K562 (cell line): ENCODE measurements around the gene MACROD2. TPM values are rescaled to one million over a fixed set of nuclear protein-coding genes. Genes with fewer than 3 reads are reported as not detected.

Experiments used
- ATAC-seq: fragments of 200-7000 bp; cut with Tn5 transposase; 3 replicates; pipeline ENCODE4 v1.9.1; 2020; ENCODE audit warnings: moderate library complexity
- BruUV-seq: library from RNA; stranded (reverse); fragments of 400-500 nt; replicated peaks from 2 replicates; lab custom pipeline; 2021; lab: Mats Ljungman, UMichigan
- CTCF ChIA-PET: fragments of 300-600 bp; formaldehyde crosslinking; extraction: SDS; loops from one replicate; lab custom pipeline; 2021; ENCODE audit warnings: low intra/inter-chr PET ratio; lab: Yijun Ruan, JAX
- POLR2A ChIA-PET: fragments of 300-600, 350-650 bp; sonication (Branson Sonifier 250); formaldehyde crosslinking; extraction: SDS; loops from one replicate; lab custom pipeline; 2021; ENCODE audit warnings: antibody characterized with exemption, inconsistent platforms; lab: Yijun Ruan, JAX
- DNase-seq, 4 experiments: peaks; one replicate each; pipeline versions ENCODE4 v3.0.0 to v3.0.0-alpha.2; 2011 to 2018; ENCODE audit warnings: low spot score in 3 of 4, mixed read lengths in 3 of 4; ENCODE audit errors: extremely low read depth in 1 of 4
- FAIRE-seq: peaks from 2 replicates; lab custom pipeline; 2011; peaks lifted over from hg19 to GRCh38; lab: Jason Lieb, UNC
- H2AFZ ChIP-seq: 2 replicates; pipeline ENCODE4 v1.6.0; 2011; ENCODE audit warnings: low read depth, low read length, control low read depth, inconsistent platforms
- H3K27ac ChIP-seq: fragments of 200-600 bp; 3 replicates; pipeline ENCODE4 v1.8.0; 2011; ENCODE audit warnings: low read depth, mild to moderate bottlenecking, control low read depth, inconsistent platforms, low read length, moderate library complexity, mixed read lengths; ENCODE audit errors: extremely low read depth
- H3K27me3 ChIP-seq, 2 experiments: fragments of 300-600 bp in 1 of 2; 2 replicates in 1 of 2; 3 replicates in 1 of 2; pipeline versions ENCODE4 v1.6.0 to v1.8.0; 2011; ENCODE audit warnings: inconsistent platforms in 2 of 2, low read length in 2 of 2, mild to moderate bottlenecking in 1 of 2, mixed read lengths in 1 of 2, moderate library complexity in 1 of 2; ENCODE audit not compliant: control insufficient read depth in 2 of 2, insufficient read depth in 2 of 2
- H3K36me3 ChIP-seq: fragments of 300-600 bp; 3 replicates; pipeline ENCODE4 v1.8.0; 2011; ENCODE audit warnings: mild to moderate bottlenecking, low read length, inconsistent platforms; ENCODE audit not compliant: control insufficient read depth, insufficient read depth
- H3K4me1 ChIP-seq, 2 experiments: fragments of 200-600 bp in 1 of 2; replicated peaks in 1 of 2; 2 replicates in 1 of 2; 3 replicates in 1 of 2; pipeline versions ENCODE4 v1.5.1 to v1.8.0; 2011; ENCODE audit warnings: inconsistent platforms in 2 of 2, low read length in 2 of 2, mild to moderate bottlenecking in 1 of 2, mixed read lengths in 1 of 2, moderate library complexity in 1 of 2; ENCODE audit not compliant: control insufficient read depth in 2 of 2, insufficient read depth in 2 of 2
- H3K4me2 ChIP-seq: 2 replicates; pipeline ENCODE4 v1.6.1; 2011; ENCODE audit warnings: low read length, control low read depth, inconsistent platforms, mixed read lengths; ENCODE audit not compliant: insufficient read depth
- H3K4me3 ChIP-seq: fragments of 200-600 bp; sonication (generic), shearing (Covaris generic); 2 replicates; pipeline ENCODE4 v1.5.1; 2016; ENCODE audit warnings: control low read depth, inconsistent platforms
- H3K79me2 ChIP-seq: fragments of 200-600 bp; 3 replicates; pipeline ENCODE4 v1.8.0; 2011; ENCODE audit warnings: low read length, inconsistent platforms; ENCODE audit not compliant: control insufficient read depth, insufficient read depth
- H3K9ac ChIP-seq, 2 experiments: 2 replicates each; pipeline versions ENCODE4 v1.6.0 to v1.6.1; 2011; ENCODE audit warnings: low read depth in 2 of 2, low read length in 2 of 2, control low read depth in 1 of 2, inconsistent platforms in 1 of 2, mild to moderate bottlenecking in 1 of 2, mixed read lengths in 1 of 2; ENCODE audit not compliant: insufficient read depth in 1 of 2
- H3K9me1 ChIP-seq: one replicate; pipeline ENCODE4 v1.6.0; 2011; ENCODE audit warnings: inconsistent platforms, mild to moderate bottlenecking, low read length, moderate library complexity; ENCODE audit not compliant: control insufficient read depth, insufficient read depth
- H3K9me3 ChIP-seq: replicated peaks from 2 replicates; pipeline ENCODE4 v1.5.1; 2011; ENCODE audit warnings: low read depth, low read length, inconsistent platforms; ENCODE audit not compliant: control insufficient read depth, insufficient read depth
- H4K20me1 ChIP-seq: replicated peaks from 2 replicates; pipeline ENCODE4 v1.6.1; 2011; ENCODE audit warnings: low read length, inconsistent platforms, mixed read lengths; ENCODE audit not compliant: control insufficient read depth, insufficient read depth
- ARID2 ChIP-seq: fragments of 450-650 bp; IDR thresholded peaks from 2 replicates; pipeline ENCODE4 v1.6.1; 2017; ENCODE audit warnings: antibody characterized with exemption, mild to moderate bottlenecking
- EP300 ChIP-seq: IDR thresholded peaks from 2 replicates; pipeline ENCODE4 v1.6.1; 2012; ENCODE audit warnings: low read length, improper control_type of control experiment
- MCM2 ChIP-seq: fragments of 450-650 bp; IDR thresholded peaks from 2 replicates; pipeline ENCODE4 v1.6.1; 2017; ENCODE audit warnings: low read depth, mild to moderate bottlenecking
- MEIS2 ChIP-seq: fragments of 450-650 bp; IDR thresholded peaks from 2 replicates; pipeline ENCODE4 v1.6.1; 2014; ENCODE audit warnings: mild to moderate bottlenecking; ENCODE audit not compliant: partially characterized antibody
- NCOA4 ChIP-seq: fragments of 450-650 bp; IDR thresholded peaks from 2 replicates; pipeline ENCODE4 v1.6.1; 2018; ENCODE audit warnings: mild to moderate bottlenecking; ENCODE audit not compliant: partially characterized antibody
- NR3C1 ChIP-seq: sonication (generic); formaldehyde crosslinking; IDR thresholded peaks from 2 replicates; pipeline ENCODE4 v1.8.1; 2022; ENCODE audit warnings: missing genetic modification reagents
- RBM25 ChIP-seq: fragments of 200-400 bp; formaldehyde crosslinking; IDR thresholded peaks from 2 replicates; pipeline ENCODE4 v1.6.1; 2018; ENCODE audit warnings: low read length, low read depth, moderate library complexity; ENCODE audit not compliant: severe bottlenecking
- TAL1 ChIP-seq: fragments of 450-650 bp; IDR thresholded peaks from 2 replicates; pipeline ENCODE4 v1.6.1; 2016; ENCODE audit warnings: mild to moderate bottlenecking
- TRIM25 ChIP-seq: fragments of 450-650 bp; IDR thresholded peaks from 2 replicates; pipeline ENCODE4 v1.7.0; 2016; ENCODE audit warnings: borderline replicate concordance
- XRCC4 ChIP-seq: IDR thresholded peaks from one replicate; pipeline ENCODE4 v1.6.1; 2011; ENCODE audit not compliant: insufficient read depth, insufficient read length; ENCODE audit errors: extremely low read depth
- ZKSCAN1 ChIP-seq: fragments of 150-350 bp; IDR thresholded peaks from 2 replicates; pipeline ENCODE4 v1.6.1; 2016; ENCODE audit warnings: low read depth, low read length
- ZNF133 ChIP-seq: fragments of 250-450 bp; sonication (Bioruptor Pico); IDR thresholded peaks from 2 replicates; pipeline ENCODE4 v1.4.0; 2020; ENCODE audit warnings: mild to moderate bottlenecking
- WGBS: fragments of 100-300 bp; shearing (Covaris generic); methylation state at CpG from one replicate; pipeline ENCODE4 v1.1.6; 2016; ENCODE audit warnings: low coverage, mixed read lengths; ENCODE audit not compliant: insufficient coverage; ENCODE audit errors: missing lambda C conversion rate; 5-methylcytosine and 5-hydroxymethylcytosine counted together
- in situ Hi-C: fragments of 300-500 bp; cut with MboI; formaldehyde crosslinking; loops from 4 replicates; pipeline ENCODE4 v1.15.0; 2018; ENCODE audit warnings: inconsistent platforms, mixed read lengths
- intact Hi-C: fragments of 100-400 bp; cut with micrococcal nuclease; formaldehyde crosslinking; loops from 2 replicates; pipeline ENCODE4 v1.14.2; 2022
- polyA plus RNA-seq, 8 experiments: library from polyadenylated mRNA; depleted of rRNA in 4 of 8; stranded (reverse) in 5 of 8; unstranded in 3 of 8; fragments of >200 nt; fragmentation: Nextera tagmentation in 2 of 8; fragmentation: Illumina TruSeq in 1 of 8; extraction: Ambion mirVana in 2 of 8; extraction: Trizol in 1 of 8; gene quantifications; 2 replicates each; pipeline versions ENCODE4 v1.2.1 to v1.2.3, GENCODE V29; 2011 to 2014; ENCODE audit warnings: inconsistent platforms in 1 of 8, missing spikeins in 1 of 8
- total RNA-seq, 7 experiments: library from RNA; depleted of rRNA in 6 of 7; stranded (reverse); fragments of >200 nt in 6 of 7; fragmentation: Illumina TruSeq in 2 of 7; extraction: Trizol in 2 of 7; gene quantifications; 2 replicates each; pipeline versions ENCODE4 v1.2.1 to v1.2.3, GENCODE V29; 2011 to 2021; ENCODE audit warnings: low replicate concordance in 1 of 7
- TF ChIP-seq, protein P1 (sequence below): sonication (generic); formaldehyde crosslinking; IDR thresholded peaks from 2 replicates; pipeline ENCODE4 v1.8.0; 2022; ENCODE audit warnings: mild to moderate bottlenecking, missing genetic modification reagents
- TF ChIP-seq, protein P2 (sequence below), 3 experiments: fragments of 200-800 bp in 1 of 3; sonication (Bioruptor generic) in 1 of 3; sonication (generic) in 1 of 3; formaldehyde crosslinking in 1 of 3; IDR thresholded peaks; 2 replicates each; pipeline versions ENCODE4 v1.6.1 to v1.8.0; 2016 to 2022; ENCODE audit warnings: mild to moderate bottlenecking in 2 of 3, missing compliant biosample characterization in 2 of 3, missing genetic modification characterization in 2 of 3, missing genetic modification reagents in 1 of 3

Gene MACROD2
- total and polyA plus RNA-seq, 9 of the 15 experiments (the other 6 are each of a cell fraction or from before 2014, with no cell fraction given) = not detected

GRCh38 chr20:15710636-15711035 lies 1715.3 kb downstream of the MACROD2 start:
- Histone ChIP-seq H3K4me1 (no peaks in the 10 kb centered on the region), H3K36me3 (no peaks in the 10 kb centered on the region), H3K9me1 (no peaks in the 10 kb centered on the region), H3K9me3 (no peaks in the 10 kb centered on the region), H2AFZ (no peak overlapping the region), H3K4me2 (no peak overlapping the region), H3K9ac (no peak overlapping the region), H3K27me3 (no peaks in the 10 kb centered on the region), H4K20me1 (no peaks in the 10 kb centered on the region), H3K4me3 (no peak overlapping the region), H3K27ac (no peak overlapping the region), H3K79me2 (no peaks in the 10 kb centered on the region)
- TF ChIP-seq EP300 = no peak
- no peak for TF ChIP-seq RBM25
- no peak for TF ChIP-seq MCM2
- TF ChIP-seq TAL1 = no peak
- no peak for TF ChIP-seq ZNF133 (CRISPR knock-in tag)
- TF ChIP-seq NR3C1 = no peak
- TF ChIP-seq NCOA4 = no peak
- no peak for TF ChIP-seq MEIS2
- BruUV-seq = no TSS peak
- FAIRE-seq (no peak), ATAC-seq (no peak), DNase-seq (no peak)
- in situ Hi-C loops = loop anchor here (25.0 kb wide), 1 partner anchor 1052 kb away; no protein-coding TSS in a partner anchor
- intact Hi-C loops = no loop called here
- ChIA-PET POLR2A (no interaction called here), CTCF (no interaction called here)
- 13% methylated on average over 3 of the region's 5 CpGs for WGBS

- ATAC-seq = no peak
- H3K4me1 ChIP-seq = no peaks in the 10 kb centered on the region
- WGBS = 8% methylated on average over 5 of the region's 7 CpGs
- H3K79me2 ChIP-seq = no peaks in the 10 kb centered on the region
- no peak overlapping the region for H2AFZ ChIP-seq
- no peaks in the 10 kb centered on the region for H3K27me3 ChIP-seq
- in situ Hi-C loops (loop anchor here (25.0 kb wide), 1 partner anchor 1051 kb away; no protein-coding TSS in a partner anchor), intact Hi-C loops (no loop called here)
- ChIA-PET POLR2A (no interaction called here), CTCF (no interaction called here)
- H3K27ac ChIP-seq = no peak overlapping the region
- no peak for FAIRE-seq
- H3K9me3 ChIP-seq = no peaks in the 10 kb centered on the region
- no peaks in the 10 kb centered on the region for H3K9me1 ChIP-seq
- no peak overlapping the region for H3K4me2 ChIP-seq
- BruUV-seq = no TSS peak
- no peak for DNase-seq
- H4K20me1 ChIP-seq = no peaks in the 10 kb centered on the region
- no peaks in the 10 kb centered on the region for H3K36me3 ChIP-seq
- H3K4me3 ChIP-seq = no peak overlapping the region
- no peak overlapping the region for H3K9ac ChIP-seq
- TF ChIP-seq, protein P1, sequence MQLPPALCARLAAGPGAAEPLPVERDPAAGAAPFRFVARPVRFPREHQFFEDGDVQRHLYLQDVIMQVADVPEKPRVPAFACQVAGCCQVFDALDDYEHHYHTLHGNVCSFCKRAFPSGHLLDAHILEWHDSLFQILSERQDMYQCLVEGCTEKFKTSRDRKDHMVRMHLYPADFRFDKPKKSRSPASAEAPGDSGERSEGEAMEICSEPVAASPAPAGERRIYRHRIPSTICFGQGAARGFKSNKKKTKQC (CRISPR knock-in tag) = no peak
- TF ChIP-seq ARID2 (no peak), XRCC4 (no peak), ZKSCAN1 (no peak), TRIM25 (no peak)
- TF ChIP-seq, protein P2, sequence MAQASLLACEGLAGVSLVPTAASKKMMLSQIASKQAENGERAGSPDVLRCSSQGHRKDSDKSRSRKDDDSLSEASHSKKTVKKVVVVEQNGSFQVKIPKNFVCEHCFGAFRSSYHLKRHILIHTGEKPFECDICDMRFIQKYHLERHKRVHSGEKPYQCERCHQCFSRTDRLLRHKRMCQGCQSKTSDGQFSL (CRISPR knock-in tag; IDR thresholded peaks at IDR 0.05) = no peak
- TF ChIP-seq, protein P2 (tag; IDR thresholded peaks at IDR 0.05) = no peak
These were observed 1715.9 kb downstream of the MACROD2 start for GRCh38 chr20:15711177-15711576.
